Measurements from ENCODE around the gene IL16. TPM values are rescaled to one million over a fixed set of nuclear protein-coding genes. Genes with fewer than 3 reads are reported as not detected.

IL16 gene
- total RNA-seq, 1 experiment from 2014 or later: not detected

GRCh38 chr15:81308260-81308659 lies 111.6 kb downstream of the IL16 start:
- intact Hi-C loops (cut with micrococcal nuclease; ENCODE audit: unreplicated experiment): no loop called here
- Mint-ChIP-seq H3K9me3 (ENCODE audit: low read depth, unreplicated experiment) (no peaks in the 10 kb centered on the region), H3K27ac (ENCODE audit: unreplicated experiment) (no peak overlapping the region), H3K4me1 (ENCODE audit: low read depth, unreplicated experiment) (peaks cover 7% of the 10 kb centered on the region), H3K27me3 (ENCODE audit: unreplicated experiment) (peaks cover 34% of the 10 kb centered on the region), H3K4me3 (ENCODE audit: low read depth, unreplicated experiment) (no peak overlapping the region), H3K36me3 (ENCODE audit: insufficient read depth, unreplicated experiment) (no peaks in the 10 kb centered on the region)
- TF ChIP-seq CTCF (IDR thresholded peaks at IDR 0.05; ENCODE audit: unreplicated experiment): no peak
- no peak for DNase-seq
- CTCF ChIA-PET: no interaction called here
- BruUV-seq (replicated peaks): no TSS peak

DNA sequence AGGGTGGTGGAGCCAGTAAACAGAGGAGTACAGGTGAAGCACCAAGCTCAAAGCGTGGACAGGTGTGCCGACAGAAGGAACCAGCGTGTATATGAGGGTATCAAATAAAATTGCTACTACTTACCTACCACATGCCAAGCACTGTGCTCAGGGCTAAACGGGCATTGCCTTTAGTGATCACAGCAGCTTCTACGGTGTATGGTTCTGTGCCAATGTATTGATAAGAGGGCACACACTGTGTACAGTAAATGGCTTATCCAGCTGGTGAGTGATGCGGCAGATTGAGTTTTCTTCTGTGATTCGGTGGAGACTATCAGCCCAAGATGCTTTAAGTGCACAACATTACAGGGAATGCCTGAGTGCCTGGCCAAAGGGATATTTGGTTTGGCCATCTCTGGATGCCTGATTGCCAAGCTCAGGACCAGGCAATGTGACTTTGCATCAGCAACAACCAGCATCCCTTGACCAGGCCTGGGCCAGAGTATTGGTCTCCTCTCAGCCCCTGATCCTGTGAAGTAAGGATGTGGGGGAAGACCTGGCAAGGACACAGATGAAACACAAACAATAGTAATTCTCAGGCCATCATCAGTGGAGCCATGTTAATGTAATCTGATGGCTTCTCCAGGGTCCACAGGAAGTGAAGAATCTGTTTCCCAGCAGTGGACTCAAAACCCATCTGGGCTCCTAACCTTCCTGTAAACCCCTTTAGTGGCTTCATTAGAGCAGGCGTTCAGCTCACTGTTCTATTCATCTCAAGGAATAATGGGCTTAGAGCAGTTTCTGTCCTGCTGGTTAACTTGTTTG lies 113.2 kb downstream of the IL16 start:
- H3K4me3 Mint-ChIP-seq (ENCODE audit: low read depth, unreplicated experiment): no peak overlapping the region
- BruUV-seq (replicated peaks): no TSS peak
- DNase-seq: no peak

GRCh38 chr15:81310480-81310879 lies 113.8 kb downstream of the IL16 start:
- TF ChIP-seq CTCF (IDR thresholded peaks at IDR 0.05; ENCODE audit: unreplicated experiment): no peak
- CTCF ChIA-PET: interaction anchor here (2.1 kb wide), 1 partner anchor 45 kb away, joined by 8 read pairs; no protein-coding TSS in a partner anchor
- Mint-ChIP-seq H3K27me3 (ENCODE audit: unreplicated experiment) (peaks cover 14% of the 10 kb centered on the region), H3K27ac (ENCODE audit: unreplicated experiment) (no peak overlapping the region), H3K4me3 (ENCODE audit: low read depth, unreplicated experiment) (no peak overlapping the region), H3K4me1 (ENCODE audit: low read depth, unreplicated experiment) (peaks cover 10% of the 10 kb centered on the region), H3K9me3 (ENCODE audit: low read depth, unreplicated experiment) (no peaks in the 10 kb centered on the region), H3K36me3 (ENCODE audit: insufficient read depth, unreplicated experiment) (no peaks in the 10 kb centered on the region)
- intact Hi-C loops (cut with micrococcal nuclease; ENCODE audit: unreplicated experiment): no loop called here
- DNase-seq: no peak
- no TSS peak for BruUV-seq (replicated peaks)

More for the DNA sequence above, 113.2 kb downstream of the IL16 start:
- CTCF ChIA-PET: interaction anchor here (2.1 kb wide), 1 partner anchor 44 kb away, joined by 8 read pairs; no protein-coding TSS in a partner anchor
- H3K9me3 Mint-ChIP-seq (ENCODE audit: low read depth, unreplicated experiment): no peaks in the 10 kb centered on the region
- H3K4me1 Mint-ChIP-seq (ENCODE audit: low read depth, unreplicated experiment): peaks cover 10% of the 10 kb centered on the region
- intact Hi-C loops (cut with micrococcal nuclease; ENCODE audit: unreplicated experiment): no loop called here
- H3K36me3 Mint-ChIP-seq (ENCODE audit: insufficient read depth, unreplicated experiment): no peaks in the 10 kb centered on the region
- H3K27ac Mint-ChIP-seq (ENCODE audit: unreplicated experiment): no peak overlapping the region
- peaks cover 18% of the 10 kb centered on the region for H3K27me3 Mint-ChIP-seq (ENCODE audit: unreplicated experiment)
- TF ChIP-seq CTCF (IDR thresholded peaks at IDR 0.05; ENCODE audit: unreplicated experiment): no peak

DNA sequence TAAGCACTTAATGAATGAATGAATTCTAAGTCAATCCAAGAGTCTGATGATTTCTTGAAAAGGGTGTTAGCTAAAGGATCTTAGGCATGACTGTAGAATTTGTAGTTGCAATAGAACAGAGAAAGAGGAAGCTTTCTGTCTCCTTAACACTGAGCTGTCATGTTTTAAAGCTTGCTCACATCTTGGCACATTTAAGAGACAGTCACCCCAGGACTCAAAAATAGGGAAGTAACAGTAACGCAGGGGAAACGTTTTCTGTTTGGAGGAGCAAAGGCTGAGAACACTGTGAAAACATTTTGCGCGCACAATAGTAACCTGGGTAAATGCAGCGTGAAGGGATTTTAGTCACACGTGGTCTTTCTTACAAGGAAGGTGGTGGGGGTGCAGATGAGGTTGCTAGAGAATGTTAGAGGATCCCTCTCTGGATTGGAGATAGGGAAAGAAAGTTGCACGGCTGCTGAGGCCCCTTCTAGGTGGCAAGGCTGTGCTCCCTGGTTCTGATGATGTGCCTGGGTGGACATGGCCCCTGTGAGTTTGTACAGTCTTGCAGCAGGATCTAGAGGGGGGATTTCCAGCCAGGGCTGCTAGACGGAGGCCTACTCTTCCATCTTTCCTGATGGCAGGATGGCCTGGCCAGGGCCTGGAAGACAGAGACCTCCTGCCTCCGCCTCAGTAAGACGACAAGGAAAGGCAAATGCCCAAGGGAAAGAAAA lies 115.2 kb downstream of the IL16 start:
- intact Hi-C loops (cut with micrococcal nuclease; ENCODE audit: unreplicated experiment): no loop called here
- BruUV-seq (replicated peaks): no TSS peak
- peaks cover 4% of the 10 kb centered on the region for H3K27me3 Mint-ChIP-seq (ENCODE audit: unreplicated experiment)
- H3K9me3 Mint-ChIP-seq (ENCODE audit: low read depth, unreplicated experiment): no peaks in the 10 kb centered on the region
- H3K4me1 Mint-ChIP-seq (ENCODE audit: low read depth, unreplicated experiment): peaks cover 10% of the 10 kb centered on the region
- TF ChIP-seq CTCF (IDR thresholded peaks at IDR 0.05; ENCODE audit: unreplicated experiment): no peak
- CTCF ChIA-PET: no interaction called here
- no peaks in the 10 kb centered on the region for H3K36me3 Mint-ChIP-seq (ENCODE audit: insufficient read depth, unreplicated experiment)
- no peak for DNase-seq
- H3K4me3 Mint-ChIP-seq (ENCODE audit: low read depth, unreplicated experiment): no peak overlapping the region
- H3K27ac Mint-ChIP-seq (ENCODE audit: unreplicated experiment): no peak overlapping the region
